Epithelial cell of proximal tubule (primary cell): Measurements from ENCODE around the gene MTTP. TPM values are rescaled to one million over a fixed set of nuclear protein-coding genes. Genes with fewer than 3 reads are reported as not detected.

Experiments used
- DNase-seq: peaks from one replicate; pipeline ENCODE4 v3.0.0-alpha.2; 2011; ENCODE audit warnings: low read depth
- H3K4me3 ChIP-seq: 2 replicates; pipeline ENCODE4 v1.5.1; 2011; ENCODE audit warnings: low read depth, mild to moderate bottlenecking, low read length
- total RNA-seq: library from RNA; depleted of rRNA; stranded (reverse); fragments of >200 nt; gene quantifications from 2 replicates; pipeline ENCODE4 v1.2.3, GENCODE V29; 2015
- TF ChIP-seq, protein P1 (sequence below): conservative IDR thresholded peaks from 2 replicates; pipeline ENCODE4 v1.5.1; 2012; ENCODE audit warnings: low read depth, mild to moderate bottlenecking, low read length

The MTTP gene
- total RNA-seq, 1 donor from 2014 or later = not detected

DNA sequence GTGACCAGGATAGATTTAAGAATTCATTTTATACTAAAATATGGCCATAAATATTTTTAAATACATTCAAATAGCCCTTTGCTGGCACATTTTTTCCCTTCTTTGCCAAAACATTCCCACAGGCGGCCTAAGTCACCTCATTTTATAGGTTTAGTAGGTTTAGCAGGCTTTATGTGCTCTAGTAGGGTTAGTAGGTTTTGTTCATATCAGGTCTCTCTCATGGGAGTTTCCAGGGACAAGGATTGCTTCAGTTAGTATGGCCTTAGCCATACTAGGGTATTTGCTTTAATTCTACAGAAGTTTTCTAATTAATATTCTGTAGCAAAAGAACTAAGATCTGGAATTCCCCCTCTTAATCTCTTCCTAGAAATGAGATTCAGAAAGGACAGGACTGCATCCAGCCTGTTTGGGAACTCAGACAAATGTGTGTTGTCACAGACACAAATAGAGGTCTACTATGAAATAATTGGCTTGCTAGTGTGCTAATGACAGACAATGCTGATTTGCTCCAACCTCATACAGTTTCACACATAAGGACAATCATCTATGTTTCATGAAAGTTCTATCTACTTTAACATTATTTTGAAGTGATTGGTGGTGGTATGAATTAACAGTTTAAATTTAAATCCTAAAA, 772 bp upstream of the MTTP start:
- TF ChIP-seq, protein P1, sequence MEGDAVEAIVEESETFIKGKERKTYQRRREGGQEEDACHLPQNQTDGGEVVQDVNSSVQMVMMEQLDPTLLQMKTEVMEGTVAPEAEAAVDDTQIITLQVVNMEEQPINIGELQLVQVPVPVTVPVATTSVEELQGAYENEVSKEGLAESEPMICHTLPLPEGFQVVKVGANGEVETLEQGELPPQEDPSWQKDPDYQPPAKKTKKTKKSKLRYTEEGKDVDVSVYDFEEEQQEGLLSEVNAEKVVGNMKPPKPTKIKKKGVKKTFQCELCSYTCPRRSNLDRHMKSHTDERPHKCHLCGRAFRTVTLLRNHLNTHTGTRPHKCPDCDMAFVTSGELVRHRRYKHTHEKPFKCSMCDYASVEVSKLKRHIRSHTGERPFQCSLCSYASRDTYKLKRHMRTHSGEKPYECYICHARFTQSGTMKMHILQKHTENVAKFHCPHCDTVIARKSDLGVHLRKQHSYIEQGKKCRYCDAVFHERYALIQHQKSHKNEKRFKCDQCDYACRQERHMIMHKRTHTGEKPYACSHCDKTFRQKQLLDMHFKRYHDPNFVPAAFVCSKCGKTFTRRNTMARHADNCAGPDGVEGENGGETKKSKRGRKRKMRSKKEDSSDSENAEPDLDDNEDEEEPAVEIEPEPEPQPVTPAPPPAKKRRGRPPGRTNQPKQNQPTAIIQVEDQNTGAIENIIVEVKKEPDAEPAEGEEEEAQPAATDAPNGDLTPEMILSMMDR = no peak
- DNase-seq = no peak
- H3K4me3 ChIP-seq = no peak overlapping the region

DNA sequence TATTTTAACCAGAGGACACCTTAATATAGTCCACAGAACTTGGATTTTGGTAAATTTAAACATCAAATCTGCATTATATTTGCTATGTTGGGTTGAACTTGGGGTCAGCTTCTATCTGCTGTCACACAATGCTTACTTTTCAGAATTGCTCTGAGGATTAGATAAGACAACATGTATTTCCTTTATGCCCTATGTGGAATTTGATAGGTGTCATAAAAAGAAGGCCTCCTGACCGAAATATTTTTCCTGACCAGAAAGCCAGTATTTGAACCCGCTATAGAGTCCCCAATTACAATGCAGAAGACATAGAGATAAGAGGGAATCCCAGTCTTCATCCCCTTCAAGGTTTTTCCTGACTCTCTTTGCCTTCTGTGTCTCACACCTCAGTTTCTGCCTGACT, 4.1 kb downstream of the MTTP start:
- DNase-seq = no peak
- no peak overlapping the region for H3K4me3 ChIP-seq
- TF ChIP-seq, protein P1 = no peak

GRCh38 chr4:99585516-99585915, 10.9 kb downstream of the MTTP start:
- TF ChIP-seq, protein P1 = no peak

GRCh38 chr4:99586322-99586721, 11.7 kb downstream of the MTTP start:
- H3K4me3 ChIP-seq = no peak overlapping the region
- DNase-seq = no peak
- TF ChIP-seq, protein P1 = no peak

More at GRCh38 chr4:99585516-99585915, 10.9 kb downstream of the MTTP start:
- DNase-seq = no peak
- no peak overlapping the region for H3K4me3 ChIP-seq

- DNase-seq = no peak
- TF ChIP-seq, protein P1 = no peak
- no peak overlapping the region for H3K4me3 ChIP-seq
These were observed 12.2 kb downstream of the MTTP start for GRCh38 chr4:99586797-99587196.

GRCh38 chr4:99587309-99587708, 12.7 kb downstream of the MTTP start:
- no peak for DNase-seq
- TF ChIP-seq, protein P1 = no peak
- no peak overlapping the region for H3K4me3 ChIP-seq

DNA sequence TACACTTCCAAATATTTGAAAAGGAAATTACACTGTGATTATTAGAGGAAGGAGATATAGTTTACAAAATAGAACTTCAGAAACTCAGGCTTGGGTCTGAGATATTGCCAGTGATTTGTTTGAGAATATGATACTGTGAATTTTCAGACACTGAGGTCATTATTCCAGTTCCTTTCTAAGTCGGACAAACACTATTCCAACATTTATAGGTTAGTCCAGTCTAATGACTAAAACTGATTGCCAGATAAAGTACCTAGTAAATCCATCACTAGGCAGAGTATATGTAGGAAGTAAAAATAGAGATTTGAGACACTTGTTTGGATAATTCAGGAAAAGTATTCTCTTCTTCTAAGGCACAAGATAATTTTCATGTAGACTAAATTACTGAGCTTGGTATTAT, 13.2 kb downstream of the MTTP start:
- TF ChIP-seq, protein P1 = no peak
- no peak for DNase-seq

More for the DNA sequence above, 13.2 kb downstream of the MTTP start:
- H3K4me3 ChIP-seq = no peak overlapping the region
